Measurements from ENCODE around the gene GALNT12.

GALNT12 gene

GRCh38 chr9:98885575-98886295 lies 78.3 kb downstream of the GALNT12 start:
- no peak for TF ChIP-seq CTCF (conservative IDR thresholded peaks at IDR 0.05; ENCODE audit: low read length)
- no peak for DNase-seq (ENCODE audit: low read depth)
- no peak overlapping the region for H3K4me3 ChIP-seq (ENCODE audit: low read length)

GRCh38 chr9:98886691-98887229 lies 79.3 kb downstream of the GALNT12 start:
- no peak for TF ChIP-seq CTCF (conservative IDR thresholded peaks at IDR 0.05; ENCODE audit: low read length)
- H3K4me3 ChIP-seq (ENCODE audit: low read length), result no peak overlapping the region
- no peak for DNase-seq (ENCODE audit: low read depth)

GRCh38 chr9:98887918-98888510 lies 80.5 kb downstream of the GALNT12 start:
- no peak for TF ChIP-seq CTCF (conservative IDR thresholded peaks at IDR 0.05; ENCODE audit: low read length)
- no peak overlapping the region for H3K4me3 ChIP-seq (ENCODE audit: low read length)
- no peak for DNase-seq (ENCODE audit: low read depth)

GRCh38 chr9:98888801-98889421 lies 81.4 kb downstream of the GALNT12 start:
- H3K4me3 ChIP-seq (ENCODE audit: low read length), result no peak overlapping the region
- DNase-seq (ENCODE audit: low read depth), result peak; percentile 84
- TF ChIP-seq CTCF (conservative IDR thresholded peaks at IDR 0.05; ENCODE audit: low read length), result no peak

GRCh38 chr9:98890256-98890655 lies 82.8 kb downstream of the GALNT12 start:
- no peak for TF ChIP-seq CTCF (conservative IDR thresholded peaks at IDR 0.05; ENCODE audit: low read length)
- no peak for DNase-seq (ENCODE audit: low read depth)
- H3K4me3 ChIP-seq (ENCODE audit: low read length), result no peak overlapping the region

- DNase-seq (ENCODE audit: low read depth), result no peak
Measured at GRCh38 chr9:98892288-98892687, 84.8 kb downstream of the GALNT12 start.

More at GRCh38 chr9:98892288-98892687, 84.8 kb downstream of the GALNT12 start:
- TF ChIP-seq CTCF (conservative IDR thresholded peaks at IDR 0.05; ENCODE audit: low read length), result no peak
- H3K4me3 ChIP-seq (ENCODE audit: low read length), result no peak overlapping the region

Data from AG10803 (cell line).